PC-3 (cell line): ENCODE results near the gene PCNX3. TPM values are rescaled to one million over a fixed set of nuclear protein-coding genes. Genes with fewer than 3 reads are reported as not detected.

ENCODE experiments used
- ATAC-seq: fragments of 200-7000 bp; cut with Tn5 transposase; 2 replicates; pipeline ENCODE4 v1.9.1; 2020; ENCODE audit warnings: mild to moderate bottlenecking, moderate library complexity
- BruUV-seq: library from RNA; stranded (reverse); fragments of 400-500 nt; replicated peaks from 2 replicates; lab custom pipeline; 2021; lab: Mats Ljungman, UMichigan
- CTCF ChIA-PET: fragments of 300-600 bp; sonication (Branson Sonifier 250); formaldehyde crosslinking; loops from one replicate; lab custom pipeline; 2022; ENCODE audit warnings: antibody characterized with exemption; lab: Charles Lee
- POLR2A ChIA-PET: fragments of 300-600 bp; sonication (Branson Sonifier 250); formaldehyde crosslinking; loops from one replicate; lab custom pipeline; 2022; ENCODE audit warnings: antibody characterized with exemption; ENCODE audit not compliant: unreplicated experiment; lab: Charles Lee
- DNase-seq: peaks from one replicate; pipeline ENCODE4 v3.0.0-alpha.2; 2015
- H2AFZ ChIP-seq: fragments of 300-600 bp; sonication (generic); 2 replicates; pipeline ENCODE4 v1.6.0; 2016; ENCODE audit warnings: antibody characterized with exemption, low read length
- H3F3A ChIP-seq: fragments of 300-600 bp; sonication (generic); one replicate; pipeline ENCODE4 v1.6.0; 2017; ENCODE audit warnings: antibody characterized with exemption, low read length, control low read depth, mild to moderate bottlenecking; ENCODE audit not compliant: unreplicated experiment
- H3K27ac ChIP-seq: fragments of 300-600 bp; sonication (generic); 2 replicates; pipeline ENCODE4 v1.5.1; 2016; ENCODE audit warnings: mild to moderate bottlenecking, low read length
- H3K27me3 ChIP-seq: fragments of 300-600 bp; sonication (generic); 2 replicates; pipeline ENCODE4 v1.6.1; 2016; ENCODE audit warnings: low read length, mixed read lengths
- H3K36me3 ChIP-seq: fragments of 300-600 bp; sonication (generic); 2 replicates; pipeline ENCODE4 v1.6.1; 2016; ENCODE audit warnings: low read depth, mixed run types, low read length, mixed read lengths
- H3K4me1 ChIP-seq: fragments of 300-600 bp; sonication (generic); 2 replicates; pipeline ENCODE4 v1.5.1; 2016; ENCODE audit warnings: low read length; ENCODE audit not compliant: insufficient read depth
- H3K4me2 ChIP-seq: fragments of 300-600 bp; sonication (generic); 2 replicates; pipeline ENCODE4 v1.6.0; 2016; ENCODE audit warnings: low read length
- H3K4me3 ChIP-seq: fragments of 300-600 bp; sonication (generic); 2 replicates; pipeline ENCODE4 v1.5.1; 2016; ENCODE audit warnings: mild to moderate bottlenecking, low read length, mixed read lengths
- H3K79me2 ChIP-seq: fragments of 300-600 bp; sonication (generic); 2 replicates; pipeline ENCODE4 v1.6.1; 2017; ENCODE audit warnings: low read length, mixed read lengths
- H3K9ac ChIP-seq: fragments of 300-600 bp; sonication (generic); 2 replicates; pipeline ENCODE4 v1.6.0; 2016; ENCODE audit warnings: mild to moderate bottlenecking, low read length
- H3K9me2 ChIP-seq: fragments of 300-600 bp; sonication (generic); replicated peaks from 2 replicates; pipeline ENCODE4 v1.6.1; 2016; ENCODE audit warnings: mixed run types, low read length, mixed read lengths
- H3K9me3 ChIP-seq: fragments of 300-600 bp; sonication (generic); 2 replicates; pipeline ENCODE4 v1.6.1; 2016; ENCODE audit warnings: low read length, mixed read lengths
- H4K20me1 ChIP-seq: fragments of 300-600 bp; sonication (generic); 2 replicates; pipeline ENCODE4 v1.6.1; 2016; ENCODE audit warnings: low read length, mixed read lengths
- CTCF ChIP-seq: fragments of 300-600 bp; sonication (generic); conservative IDR thresholded peaks from 2 replicates; pipeline ENCODE4 v1.5.1; 2017; ENCODE audit warnings: antibody characterized with exemption, low read depth, mild to moderate bottlenecking, low read length
- EZH2 ChIP-seq: fragments of 300-600 bp; sonication (generic); IDR thresholded peaks from one replicate; pipeline ENCODE4 v1.6.1; 2017; ENCODE audit warnings: antibody characterized with exemption, mild to moderate bottlenecking, low read length; ENCODE audit not compliant: unreplicated experiment
- EZH2phosphoT487 ChIP-seq: fragments of 300-600 bp; sonication (generic); IDR thresholded peaks from 2 replicates; pipeline ENCODE4 v1.6.1; 2018; ENCODE audit warnings: mild to moderate bottlenecking, antibody characterized with exemption, low read length, borderline replicate concordance
- intact Hi-C: fragments of 100-400 bp; cut with micrococcal nuclease; formaldehyde crosslinking; loops from 2 replicates; pipeline ENCODE4 v1.9.0; 2023
- total RNA-seq: library from RNA; depleted of rRNA; stranded (reverse); fragments of >200 nt; gene quantifications from 2 replicates; pipeline ENCODE4 v1.2.3, GENCODE V29; 2014

The PCNX3 gene
- total RNA-seq, 1 experiment from 2014 or later: 53.6 TPM

GRCh38 chr11:65617990-65618751 is 2.6 kb downstream of the PCNX3 start:
- H3K9me2 ChIP-seq: no peaks in the 10 kb centered on the region
- H3K27me3 ChIP-seq: no peaks in the 10 kb centered on the region
- H3K27ac ChIP-seq: no peak overlapping the region
- H3F3A ChIP-seq: no peaks in the 10 kb centered on the region
- peaks cover 40% of the 10 kb centered on the region for H3K36me3 ChIP-seq
- peaks cover 59% of the 10 kb centered on the region for H3K79me2 ChIP-seq
- no peak for DNase-seq
- H2AFZ ChIP-seq: no peak overlapping the region
- H3K9ac ChIP-seq: no peak overlapping the region
- H4K20me1 ChIP-seq: peaks cover 17% of the 10 kb centered on the region
- H3K4me1 ChIP-seq: peaks cover 13% of the 10 kb centered on the region
- no peak overlapping the region for H3K4me2 ChIP-seq
- intact Hi-C loops: loop anchor here (10.0 kb wide), 1 partner anchor 73 kb away; no protein-coding TSS in a partner anchor
- ChIA-PET POLR2A (no interaction called here), CTCF (no interaction called here)
- no peak for TF ChIP-seq CTCF
- TF ChIP-seq EZH2: no peak
- no peak for TF ChIP-seq EZH2phosphoT487
- no peak overlapping the region for H3K4me3 ChIP-seq
- no TSS peak for BruUV-seq
- no peaks in the 10 kb centered on the region for H3K9me3 ChIP-seq
- no peak for ATAC-seq

DNA sequence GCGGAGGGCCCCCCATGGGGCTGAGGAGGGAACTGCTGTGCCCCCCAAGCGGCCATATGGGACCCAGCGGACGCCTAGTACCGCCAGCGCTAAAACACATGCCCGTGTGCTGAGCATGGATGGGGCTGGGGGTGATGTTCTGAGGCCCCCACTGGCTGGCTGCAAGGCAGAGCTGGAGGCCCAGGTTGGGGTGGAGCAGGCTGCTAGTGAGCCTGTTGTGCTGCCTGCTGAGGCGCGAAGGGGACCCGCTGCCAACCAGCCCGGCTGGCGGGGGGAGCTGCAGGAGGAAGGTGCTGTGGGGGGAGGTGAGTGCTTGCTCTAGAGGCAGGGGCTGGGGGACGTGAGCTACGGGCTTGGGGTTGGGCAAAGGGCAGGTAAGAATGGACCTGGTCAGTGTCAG is 3.2 kb downstream of the PCNX3 start:
- H3K27ac ChIP-seq: no peak overlapping the region

GRCh38 chr11:65619281-65619928 is 3.8 kb downstream of the PCNX3 start:
- ChIA-PET CTCF (no interaction called here), POLR2A (no interaction called here)
- Histone ChIP-seq H3K36me3 (peaks cover 43% of the 10 kb centered on the region), H3K27ac (no peak overlapping the region), H2AFZ (no peak overlapping the region), H3K9ac (no peak overlapping the region), H4K20me1 (peaks cover 17% of the 10 kb centered on the region), H3K9me2 (no peaks in the 10 kb centered on the region), H3K4me1 (peaks cover 10% of the 10 kb centered on the region), H3K79me2 (peaks cover 47% of the 10 kb centered on the region), H3F3A (no peaks in the 10 kb centered on the region), H3K4me3 (no peak overlapping the region), H3K4me2 (no peak overlapping the region), H3K9me3 (no peaks in the 10 kb centered on the region), H3K27me3 (no peaks in the 10 kb centered on the region)
- intact Hi-C loops: loop anchor here (10.0 kb wide), 1 partner anchor 75 kb away; no protein-coding TSS in a partner anchor
- TF ChIP-seq EZH2phosphoT487 (no peak), CTCF (no peak)
- DNase-seq (no peak), ATAC-seq (no peak)
- BruUV-seq: no TSS peak

More for the DNA sequence above, 3.2 kb downstream of the PCNX3 start:
- Histone ChIP-seq H3F3A (no peaks in the 10 kb centered on the region), H4K20me1 (peaks cover 17% of the 10 kb centered on the region), H2AFZ (no peak overlapping the region), H3K9ac (no peak overlapping the region), H3K4me3 (no peak overlapping the region), H3K9me2 (no peaks in the 10 kb centered on the region), H3K79me2 (peaks cover 53% of the 10 kb centered on the region), H3K9me3 (no peaks in the 10 kb centered on the region), H3K4me2 (no peak overlapping the region), H3K36me3 (peaks cover 43% of the 10 kb centered on the region), H3K4me1 (peaks cover 10% of the 10 kb centered on the region), H3K27me3 (no peaks in the 10 kb centered on the region)
- intact Hi-C loops: loop anchor here (10.0 kb wide), 1 partner anchor 74 kb away; no protein-coding TSS in a partner anchor
- no peak for TF ChIP-seq EZH2
- TF ChIP-seq EZH2phosphoT487: no peak
- POLR2A ChIA-PET: no interaction called here
- CTCF ChIA-PET: no interaction called here
- BruUV-seq: no TSS peak
- no peak for DNase-seq
- no peak for ATAC-seq
